Amniotic epithelial cell (primary cell): ENCODE results near the gene IPO13.
A peak's percentile ranks its signal among the peaks of the same experiment; 100 is the strongest.

Experiments used
- DNase-seq: peaks from one replicate; pipeline ENCODE4 v3.0.0-alpha.2; 2010; ENCODE audit warnings: low read depth

Gene IPO13

GRCh38 chr1:43949678-43950077, 2.9 kb downstream of the IPO13 start:
- DNase-seq, result peak; percentile 44

- DNase-seq, result no peak
Observed at GRCh38 chr1:43951021-43951985, 4.6 kb downstream of the IPO13 start.

- no peak for DNase-seq
Observed at GRCh38 chr1:43952731-43953346, 6.1 kb downstream of the IPO13 start.

GRCh38 chr1:43953361-43953760, 6.6 kb downstream of the IPO13 start:
- DNase-seq, result no peak

- no peak for DNase-seq
Observed at GRCh38 chr1:43954036-43954435, 7.3 kb downstream of the IPO13 start.

GRCh38 chr1:43956234-43956633, 9.5 kb downstream of the IPO13 start:
- no peak for DNase-seq

GRCh38 chr1:43957407-43958040, 10.8 kb downstream of the IPO13 start:
- no peak for DNase-seq

- DNase-seq, result no peak
Observed at GRCh38 chr1:43958351-43959255, 11.9 kb downstream of the IPO13 start.

- no peak for DNase-seq
Observed at GRCh38 chr1:43960798-43961197, 14.0 kb downstream of the IPO13 start.

GRCh38 chr1:43961692-43962091, 14.9 kb downstream of the IPO13 start:
- no peak for DNase-seq

- no peak for DNase-seq
Observed at GRCh38 chr1:43962324-43962723, 15.6 kb downstream of the IPO13 start.

- no peak for DNase-seq
Observed at GRCh38 chr1:43963006-43963405, 16.3 kb downstream of the IPO13 start.

- DNase-seq, result no peak
Observed at GRCh38 chr1:43963890-43964289, 17.1 kb downstream of the IPO13 start.

- DNase-seq, result no peak
Observed at GRCh38 chr1:43965316-43965715, 18.6 kb downstream of the IPO13 start.

GRCh38 chr1:43968348-43968948, 21.7 kb downstream of the IPO13 start:
- peak; percentile 53 for DNase-seq

- no peak for DNase-seq
Observed at GRCh38 chr1:43969416-43969745, 22.6 kb downstream of the IPO13 start.

GRCh38 chr1:43969746-43970466, 23.2 kb downstream of the IPO13 start, which contains the start of gene DPH2:
Gene DPH2, plus strand, starts transcription at chr1:43970010. Its CDS starts 166 bp downstream, at chr1:43970176.
- DNase-seq, result peak; percentile 97

- DNase-seq, result no peak
Observed at GRCh38 chr1:43970502-43970901, 23.8 kb downstream of the IPO13 start.

- DNase-seq, result no peak
Observed at GRCh38 chr1:43970911-43971310, 24.2 kb downstream of the IPO13 start.

- no peak for DNase-seq
Observed at GRCh38 chr1:43971336-43971980, 24.7 kb downstream of the IPO13 start.
